Fibroblast of pulmonary artery (primary cell): ENCODE results near the gene IL17C.

Experiments used
- DNase-seq: peaks from one replicate; pipeline ENCODE4 v3.0.0-alpha.2; 2010; ENCODE audit warnings: low read depth
- H3K4me3 ChIP-seq: replicated peaks from 2 replicates; pipeline ENCODE4 v1.5.1; 2011; ENCODE audit warnings: low read depth, mild to moderate bottlenecking, control low read depth, low read length, moderate library complexity
- CTCF ChIP-seq: IDR thresholded peaks from 2 replicates; pipeline ENCODE4 v1.5.1; 2011; ENCODE audit warnings: mild to moderate bottlenecking, control low read depth, low read length, inconsistent platforms; ENCODE audit errors: missing control alignments

The IL17C gene

GRCh38 chr16:88677721-88678120, 39.3 kb downstream of the IL17C start:
- no peak for DNase-seq
- no peak overlapping the region for H3K4me3 ChIP-seq
- no peak for TF ChIP-seq CTCF

GRCh38 chr16:88678224-88678979, 40.0 kb downstream of the IL17C start:
- no peak for TF ChIP-seq CTCF
- no peak for DNase-seq
- H3K4me3 ChIP-seq: no peak overlapping the region

- no peak overlapping the region for H3K4me3 ChIP-seq
- no peak for DNase-seq
- TF ChIP-seq CTCF: no peak
Measured at GRCh38 chr16:88680554-88681083, 42.2 kb downstream of the IL17C start.

GRCh38 chr16:88681084-88681680, 42.8 kb downstream of the IL17C start:
- peak; percentile 28 for TF ChIP-seq CTCF
- H3K4me3 ChIP-seq: no peak overlapping the region
- DNase-seq: no peak

GRCh38 chr16:88681709-88682451, 43.5 kb downstream of the IL17C start:
- H3K4me3 ChIP-seq: no peak overlapping the region
- no peak for TF ChIP-seq CTCF
- DNase-seq: no peak

- DNase-seq: no peak
- no peak for TF ChIP-seq CTCF
- no peak overlapping the region for H3K4me3 ChIP-seq
Measured at GRCh38 chr16:88684569-88685155, 46.3 kb downstream of the IL17C start.
